HG03469 (cell line): Measurements from ENCODE around the gene DPT.

Experiments
- ATAC-seq: cut with Tn5 transposase; IDR thresholded peaks from one replicate; pipeline ENCODE4 v1.9.1; 2021; ENCODE audit warnings: mild to moderate bottlenecking, moderate library complexity, moderate number of reproducible peaks; ENCODE audit not compliant: unreplicated experiment

The DPT gene

GRCh38 chr1:168672278-168672677 is 56.7 kb downstream of the DPT start:
- no peak for ATAC-seq

GRCh38 chr1:168671782-168672181 is 57.2 kb downstream of the DPT start:
- ATAC-seq, result no peak

- ATAC-seq, result no peak
Observed at GRCh38 chr1:168665975-168666374, 63.0 kb downstream of the DPT start.

- no peak for ATAC-seq
Observed at GRCh38 chr1:168664069-168664834, 64.8 kb downstream of the DPT start.

GRCh38 chr1:168656485-168656884 is 72.5 kb downstream of the DPT start:
- no peak for ATAC-seq

- no peak for ATAC-seq
Observed at GRCh38 chr1:168654198-168654915, 74.6 kb downstream of the DPT start.

- ATAC-seq, result no peak
Observed at GRCh38 chr1:168653567-168653966, 75.4 kb downstream of the DPT start.

GRCh38 chr1:168645721-168646120 is 83.3 kb downstream of the DPT start:
- ATAC-seq, result no peak
